ENCODE data around the gene RPS18. TPM values are rescaled to one million over a fixed set of nuclear protein-coding genes. Genes with fewer than 3 reads are reported as not detected.

The RPS18 gene
- total RNA-seq, 1 experiment from 2014 or later, result 3,216 TPM

- Histone ChIP-seq H3K27ac (ENCODE audit: insufficient read length, low read depth, low read length) (no peak overlapping the region), H4K5ac (ENCODE audit: insufficient read length, low read depth, low read length) (no peak overlapping the region), H2BK120ac (ENCODE audit: low read depth, low read length, poor library complexity, severe bottlenecking) (no peak overlapping the region), H3K4me2 (ENCODE audit: insufficient read depth, insufficient read length, low read length) (peak overlapping the region; percentile 90), H3K18ac (ENCODE audit: insufficient read length, low read depth, low read length) (no peak overlapping the region), H3K9me3 (ENCODE audit: control insufficient read depth, low read depth, low read length) (no peaks in the 10 kb centered on the region), H3K79me1 (ENCODE audit: insufficient read depth, low read depth, low read length, poor library complexity, severe bottlenecking) (no peaks in the 10 kb centered on the region), H3K4me1 (ENCODE audit: insufficient read depth, low read length) (no peaks in the 10 kb centered on the region), H3K4ac (ENCODE audit: low read depth, low read length) (no peak overlapping the region), H3K14ac (ENCODE audit: insufficient read depth, low read length) (no peak overlapping the region), H2AK5ac (ENCODE audit: insufficient read length, low read length) (no peak overlapping the region), H3T11ph (ENCODE audit: low read length) (no peak overlapping the region), H4K20me1 (ENCODE audit: control insufficient read depth, insufficient read depth, insufficient read length) (no peaks in the 10 kb centered on the region), H3K79me2 (ENCODE audit: insufficient read depth, low read length) (peaks cover 3% of the 10 kb centered on the region; the same call in 1 of the 2 replicates), H2BK20ac (ENCODE audit: low read depth, low read length, poor library complexity, severe bottlenecking) (no peak overlapping the region), H2BK12ac (ENCODE audit: insufficient read length, low read depth, low read length) (no peak overlapping the region), H4K8ac (replicated peaks; ENCODE audit: insufficient read length, low read depth, low read length) (no peak overlapping the region), H3K27me3 (ENCODE audit: insufficient read depth, low read length) (no peaks in the 10 kb centered on the region), H3K23ac (ENCODE audit: insufficient read length, low read depth, low read length) (no peak overlapping the region), H3K23me2 (ENCODE audit: insufficient read length, low read depth, low read length, poor library complexity, severe bottlenecking) (peaks cover 22% of the 10 kb centered on the region), H3K56ac (ENCODE audit: insufficient read length, low read depth, low read length) (no peak overlapping the region), H2BK15ac (ENCODE audit: low read depth, low read length) (no peak overlapping the region), H2BK5ac (ENCODE audit: insufficient read length, low read length) (no peak overlapping the region), H3K9ac (ENCODE audit: extremely low read depth, insufficient read length, low read length) (no peak overlapping the region), H2AFZ (ENCODE audit: low read length) (no peak overlapping the region), H4K91ac (ENCODE audit: insufficient read length, low read depth, low read length) (no peak overlapping the region)
- peak overlapping the region; percentile 98 to 100 for H3K4me3 Mint-ChIP-seq
- H3K36me3 Mint-ChIP-seq (ENCODE audit: insufficient read depth in 1 of 3, low read depth in 3 of 3), result peaks cover 10 to 27% (median 25%) of the 10 kb centered on the region in 3 experiments
- no peaks in the 10 kb centered on the region for H3K27me3 Mint-ChIP-seq (ENCODE audit: low read depth)
- H3K4me1 Mint-ChIP-seq, result peaks cover 12 to 20% of the 10 kb centered on the region in 2 experiments
- no peaks in the 10 kb centered on the region for H3K9me3 Mint-ChIP-seq
- WGBS (ENCODE audit: extremely low coverage, insufficient read length, low lambda C conversion rate), result no CpG with 5 or more reads among the region's 42 CpGs
- peak; percentile 91 for DNase-seq
- no peak; the same call in 2 of the 3 replicates for TF ChIP-seq CTCF (conservative IDR thresholded peaks at IDR 0.05)
- H3K27ac Mint-ChIP-seq, result peak overlapping the region; percentile 96 to 99 (median 96); a peak in 6 of 7 replicates
Observed at GRCh38 chr6:33297956-33298772, 26.3 kb downstream of the RPS18 start.

Data from H9 (cell line).